Prostate gland (tissue), 2 donors: Measurements from ENCODE around the gene MGAT1. TPM values are rescaled to one million over a fixed set of nuclear protein-coding genes. Genes with fewer than 3 reads are reported as not detected.
"Not testable (repeated sequence)": the region's sequence is repeated elsewhere in the genome, so short reads cannot be mapped to it uniquely, and the experiment has no call there.

Experiments used
- DNase-seq: peaks from one replicate; pipeline ENCODE4 v3.0.0-alpha.2; 2019; ENCODE audit warnings: low spot score
- H3K27ac ChIP-seq, 2 donors: fragments of 200-600 bp; sonication (generic); 2 replicates each; pipeline ENCODE4 v1.5.1; 2017 to 2019
- H3K27me3 ChIP-seq: fragments of 200-600 bp; sonication (generic); replicated peaks from 2 replicates; pipeline ENCODE4 v1.5.1; 2019; ENCODE audit not compliant: insufficient read depth
- H3K36me3 ChIP-seq, 2 donors: fragments of 200-600 bp; sonication (generic); 1 replicate in 1 of 2; 2 replicates in 1 of 2; pipeline versions ENCODE4 v1.5.1 to v1.8.1; 2017 to 2019
- H3K4me1 ChIP-seq: fragments of 200-600 bp; sonication (generic); replicated peaks from 2 replicates; pipeline ENCODE4 v1.5.1; 2019
- H3K4me3 ChIP-seq, 2 donors: fragments of 200-600 bp; sonication (generic); 2 replicates each; pipeline ENCODE4 v1.5.1; 2017 to 2019
- H3K9me3 ChIP-seq: fragments of 200-600 bp; sonication (generic); 2 replicates; pipeline ENCODE4 v1.5.1; 2017
- POLR2A ChIP-seq: fragments of 450-650 bp; IDR thresholded peaks from one replicate; pipeline ENCODE4 v1.6.1; 2016; ENCODE audit warnings: antibody characterized with exemption, mild to moderate bottlenecking
- POLR2AphosphoS5 ChIP-seq: sonication (generic); formaldehyde crosslinking; IDR thresholded peaks from one replicate; pipeline ENCODE4 v1.6.1; 2017; ENCODE audit warnings: antibody characterized with exemption
- WGBS: methylation state at CpG from one replicate; pipeline ENCODE4 v1.1.5; 2018; 5-methylcytosine and 5-hydroxymethylcytosine counted together
- intact Hi-C: fragments of 100-400 bp; cut with DNase I; formaldehyde crosslinking; loops from one replicate; pipeline ENCODE4 v1.14.2; 2022
- total RNA-seq, 2 donors: library from RNA; depleted of rRNA; stranded (reverse); fragments of >200 nt; gene quantifications; one replicate each; pipeline ENCODE4 v1.1.0, GENCODE V29; 2016
- TF ChIP-seq, protein P1 (sequence below), 4 experiments: fragments of 200-600 bp in 2 of 4; fragments of 450-650 bp in 2 of 4; sonication (generic) in 2 of 4; IDR thresholded peaks; 1 replicate in 3 of 4; 2 replicates in 1 of 4; pipeline ENCODE4 v1.5.1; 2016 to 2019; ENCODE audit warnings: antibody characterized with exemption in 4 of 4, mild to moderate bottlenecking in 2 of 4, moderate library complexity in 2 of 4

The MGAT1 gene
- total RNA-seq, 2 donors from 2014 or later, result 142 to 159 TPM

DNA sequence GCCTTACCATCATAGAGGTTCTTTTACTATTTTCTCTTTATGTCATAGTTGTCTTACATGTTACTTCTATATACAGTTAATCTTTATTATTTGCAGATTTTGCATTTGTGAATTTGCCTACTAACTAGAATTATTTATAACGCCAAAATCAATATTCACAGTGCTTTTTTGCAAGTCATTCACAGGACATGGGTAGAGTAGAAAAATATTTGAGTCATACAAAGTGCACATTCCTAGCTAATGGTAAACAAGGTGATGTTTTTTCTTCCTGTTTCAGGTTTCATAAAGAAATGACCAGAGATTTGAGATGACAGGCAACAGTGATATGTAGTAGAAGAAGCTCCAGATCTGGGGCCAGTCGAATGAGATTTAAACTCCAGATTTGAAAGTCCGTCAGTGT is 32.8 kb downstream of the MGAT1 start:
- Histone ChIP-seq H3K4me3 (no peak overlapping the region), H3K27me3 (no peaks in the 10 kb centered on the region), H3K4me1 (no peaks in the 10 kb centered on the region), H3K9me3 (no peaks in the 10 kb centered on the region), H3K36me3 (no peaks in the 10 kb centered on the region), H3K27ac (no peak overlapping the region)
- WGBS, result 83% methylated on average over 3 of the region's 3 CpGs
- intact Hi-C loops, result no loop called here
- TF ChIP-seq POLR2A (no peak), POLR2AphosphoS5 (no peak)
- TF ChIP-seq, protein P1, sequence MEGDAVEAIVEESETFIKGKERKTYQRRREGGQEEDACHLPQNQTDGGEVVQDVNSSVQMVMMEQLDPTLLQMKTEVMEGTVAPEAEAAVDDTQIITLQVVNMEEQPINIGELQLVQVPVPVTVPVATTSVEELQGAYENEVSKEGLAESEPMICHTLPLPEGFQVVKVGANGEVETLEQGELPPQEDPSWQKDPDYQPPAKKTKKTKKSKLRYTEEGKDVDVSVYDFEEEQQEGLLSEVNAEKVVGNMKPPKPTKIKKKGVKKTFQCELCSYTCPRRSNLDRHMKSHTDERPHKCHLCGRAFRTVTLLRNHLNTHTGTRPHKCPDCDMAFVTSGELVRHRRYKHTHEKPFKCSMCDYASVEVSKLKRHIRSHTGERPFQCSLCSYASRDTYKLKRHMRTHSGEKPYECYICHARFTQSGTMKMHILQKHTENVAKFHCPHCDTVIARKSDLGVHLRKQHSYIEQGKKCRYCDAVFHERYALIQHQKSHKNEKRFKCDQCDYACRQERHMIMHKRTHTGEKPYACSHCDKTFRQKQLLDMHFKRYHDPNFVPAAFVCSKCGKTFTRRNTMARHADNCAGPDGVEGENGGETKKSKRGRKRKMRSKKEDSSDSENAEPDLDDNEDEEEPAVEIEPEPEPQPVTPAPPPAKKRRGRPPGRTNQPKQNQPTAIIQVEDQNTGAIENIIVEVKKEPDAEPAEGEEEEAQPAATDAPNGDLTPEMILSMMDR (IDR thresholded peaks at IDR 0.05), result no peak
- no peak for DNase-seq

DNA sequence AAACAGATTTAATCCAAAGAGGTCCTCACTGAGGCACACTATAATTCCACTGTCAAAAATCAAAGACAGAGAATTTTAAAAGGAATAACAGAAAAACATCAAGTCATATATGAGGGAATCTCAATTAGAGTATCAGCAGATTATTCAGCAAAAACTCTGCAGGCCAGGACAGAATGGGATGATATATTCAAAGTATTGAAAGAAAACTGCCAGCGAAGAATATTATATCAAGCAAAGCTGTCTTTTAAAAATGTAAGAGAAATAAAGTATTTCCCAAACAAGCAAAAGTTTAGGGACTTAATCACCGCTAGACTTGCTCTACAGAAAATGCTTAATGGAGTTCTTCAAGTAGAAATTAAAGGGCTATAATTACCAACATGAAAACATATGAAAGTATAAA is 47.0 kb downstream of the MGAT1 start:
- intact Hi-C loops, result no loop called here
- Histone ChIP-seq H3K4me1 (no peaks in the 10 kb centered on the region), H3K27ac (no peak overlapping the region), H3K36me3 (no peaks in the 10 kb centered on the region), H3K4me3 (no peak overlapping the region), H3K27me3 (no peaks in the 10 kb centered on the region), H3K9me3 (no peaks in the 10 kb centered on the region)
- WGBS, result 92% methylated on average over 2 of the region's 2 CpGs
- no peak for TF ChIP-seq POLR2AphosphoS5
- TF ChIP-seq, protein P1 (IDR thresholded peaks at IDR 0.05), result no peak
- TF ChIP-seq POLR2A, result no peak
- DNase-seq, result no peak

DNA sequence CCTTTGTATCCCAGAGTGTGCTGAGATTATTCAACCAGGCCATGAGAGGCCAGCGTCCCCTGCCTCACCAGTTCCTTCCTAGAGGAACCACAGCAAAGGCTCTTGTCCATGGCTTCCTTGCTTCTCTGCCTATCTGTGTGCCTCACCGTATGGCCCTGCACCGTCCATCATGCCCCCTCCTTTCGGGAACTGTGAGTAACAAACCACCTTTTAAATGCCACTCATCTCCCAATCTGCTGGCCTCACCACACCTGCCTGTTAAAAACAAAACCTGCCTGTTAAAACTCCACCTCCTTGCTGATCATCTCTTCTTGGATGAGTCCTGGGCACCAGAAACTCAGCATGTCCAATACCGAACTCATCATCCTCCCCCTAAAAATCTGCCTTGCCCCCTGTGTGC is 58.4 kb downstream of the MGAT1 start:
- DNase-seq, result no peak
- no peaks in the 10 kb centered on the region for H3K27me3 ChIP-seq
- no peak overlapping the region for H3K27ac ChIP-seq
- TF ChIP-seq, protein P1 (IDR thresholded peaks at IDR 0.05), result no peak
- no peak for TF ChIP-seq POLR2AphosphoS5
- no peak for TF ChIP-seq POLR2A
- H3K9me3 ChIP-seq, result no peaks in the 10 kb centered on the region
- 72% methylated on average over 5 of the region's 5 CpGs for WGBS
- H3K4me1 ChIP-seq, result no peaks in the 10 kb centered on the region
- H3K36me3 ChIP-seq, result no peaks in the 10 kb centered on the region
- intact Hi-C loops, result no loop called here
- H3K4me3 ChIP-seq, result no peak overlapping the region

DNA sequence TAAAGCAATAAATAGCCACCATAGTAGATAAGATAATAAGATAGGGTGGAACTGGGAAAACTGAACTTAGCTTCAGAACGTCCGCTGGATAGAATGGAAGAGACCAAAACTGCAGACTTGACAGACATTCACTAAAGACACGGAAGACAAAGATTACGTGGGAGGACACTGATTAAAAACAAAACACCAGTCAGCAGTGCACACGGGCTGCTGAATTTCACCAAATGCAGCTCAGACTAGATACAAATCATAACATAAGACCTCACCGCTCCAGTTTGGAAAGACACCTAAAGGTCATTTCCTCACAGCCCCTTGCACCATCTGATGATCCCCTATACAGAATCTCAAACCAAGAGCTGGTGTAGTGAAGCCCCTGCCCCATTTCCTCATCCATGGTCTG is 59.9 kb downstream of the MGAT1 start:
- Histone ChIP-seq H3K27me3 (no peaks in the 10 kb centered on the region), H3K4me3 (no peak overlapping the region), H3K27ac (no peak overlapping the region), H3K4me1 (no peaks in the 10 kb centered on the region), H3K36me3 (no peaks in the 10 kb centered on the region), H3K9me3 (no peaks in the 10 kb centered on the region)
- TF ChIP-seq POLR2AphosphoS5 (no peak), POLR2A (no peak)
- TF ChIP-seq, protein P1 (IDR thresholded peaks at IDR 0.05), result no peak
- no peak for DNase-seq
- WGBS, result 62% methylated on average over 6 of the region's 6 CpGs
- intact Hi-C loops, result no loop called here

DNA sequence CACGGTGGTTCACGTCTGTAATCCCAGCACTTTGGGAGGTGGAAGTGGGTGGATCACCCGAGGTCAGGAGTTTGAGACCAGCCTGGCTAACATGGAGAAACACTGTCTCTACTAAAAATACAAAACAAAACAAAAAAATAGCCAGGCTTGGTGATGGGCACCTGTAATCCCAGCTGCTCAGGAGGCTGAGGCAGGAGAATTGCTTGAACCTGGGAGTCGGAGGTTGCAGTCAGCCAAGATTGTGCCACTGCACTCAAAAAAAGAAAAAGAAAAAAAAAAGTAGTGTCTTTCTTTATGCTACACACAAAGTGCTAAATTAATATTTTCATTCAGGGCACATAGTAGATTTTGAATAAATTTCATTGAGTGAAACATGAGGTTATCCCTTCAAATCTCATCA is 61.7 kb downstream of the MGAT1 start:
- H3K9me3 ChIP-seq, H3K36me3 ChIP-seq, intact Hi-C loops, H3K27me3 ChIP-seq, H3K4me1 ChIP-seq, H3K27ac ChIP-seq, H3K4me3 ChIP-seq, DNase-seq: not testable (repeated sequence)
- 56% methylated on average over 4 of the region's 4 CpGs for WGBS
